BJ (cell line): Measurements from ENCODE around the gene NECTIN1. TPM values are rescaled to one million over a fixed set of nuclear protein-coding genes. Genes with fewer than 3 reads are reported as not detected.
"Not testable (repeated sequence)": the region's sequence is repeated elsewhere in the genome, so short reads cannot be mapped to it uniquely, and the experiment has no call there.

Source experiments
- CTCF ChIA-PET: fragments of 350-600 bp; formaldehyde crosslinking; extraction: SDS; loops from one replicate; lab custom pipeline; 2021; ENCODE audit warnings: antibody characterized with exemption, inconsistent platforms; lab: Yijun Ruan, JAX
- POLR2A ChIA-PET: fragments of 300-600 bp; sonication (Branson Sonifier 250); formaldehyde crosslinking; extraction: SDS; loops from one replicate; lab custom pipeline; 2021; ENCODE audit warnings: antibody characterized with exemption; lab: Charles Lee
- DNase-seq: peaks from one replicate; pipeline ENCODE4 v3.0.0-alpha.2; 2011; ENCODE audit warnings: low read depth
- H3K27me3 ChIP-seq: 2 replicates; pipeline ENCODE4 v1.6.0; 2011; ENCODE audit warnings: low read length; ENCODE audit not compliant: control insufficient read depth, insufficient read depth
- H3K36me3 ChIP-seq: 2 replicates; pipeline ENCODE4 v1.5.1; 2011; ENCODE audit warnings: low read length; ENCODE audit not compliant: control insufficient read depth, insufficient read depth
- H3K4me3 ChIP-seq: 2 replicates; pipeline ENCODE4 v1.5.1; 2011; ENCODE audit warnings: low read depth, mild to moderate bottlenecking, control low read depth, low read length
- polyA plus RNA-seq: library from polyadenylated mRNA; depleted of rRNA; stranded (reverse); fragments of >200 nt; gene quantifications from 2 replicates; pipeline ENCODE4 v1.2.3, GENCODE V29; 2011
- TF ChIP-seq, protein P1 (sequence below): IDR thresholded peaks from 2 replicates; pipeline ENCODE4 v1.5.1; 2011; ENCODE audit warnings: low read depth, mild to moderate bottlenecking, control low read depth, inconsistent platforms, low read length, moderate library complexity; ENCODE audit not compliant: insufficient read depth

Gene NECTIN1
- polyA plus RNA-seq, 1 experiment = 3.0 TPM

DNA sequence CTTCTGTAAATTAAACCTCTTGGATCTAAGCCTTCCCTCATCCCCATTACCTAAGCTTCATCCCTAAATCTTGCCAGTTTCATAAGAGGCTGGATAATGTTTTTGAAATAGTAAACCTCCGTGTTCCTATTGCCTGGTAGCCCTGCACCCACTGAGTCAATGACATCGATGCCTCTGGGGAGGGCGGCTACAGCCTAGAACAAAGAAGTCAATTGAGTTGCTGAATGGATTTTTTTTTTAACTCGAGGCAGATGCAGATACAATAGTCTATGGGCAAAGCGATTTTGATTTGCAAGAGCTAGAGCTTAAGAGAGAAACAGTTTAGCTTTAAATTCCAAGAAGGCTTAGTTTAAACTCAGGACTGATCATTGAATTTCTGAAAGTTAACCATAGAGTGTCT, 121.3 kb downstream of the NECTIN1 start:
- no peak overlapping the region for H3K4me3 ChIP-seq
- CTCF ChIA-PET = interaction anchor here (0.6 to 1.8 kb wide), 3 partner anchors 16 to 1498 kb away, joined by 3 to 6 read pairs (median 5); no protein-coding TSS in a partner anchor
- no peak for DNase-seq

GRCh38 chr11:119605137-119605665, 123.8 kb downstream of the NECTIN1 start:
- TF ChIP-seq, protein P1, sequence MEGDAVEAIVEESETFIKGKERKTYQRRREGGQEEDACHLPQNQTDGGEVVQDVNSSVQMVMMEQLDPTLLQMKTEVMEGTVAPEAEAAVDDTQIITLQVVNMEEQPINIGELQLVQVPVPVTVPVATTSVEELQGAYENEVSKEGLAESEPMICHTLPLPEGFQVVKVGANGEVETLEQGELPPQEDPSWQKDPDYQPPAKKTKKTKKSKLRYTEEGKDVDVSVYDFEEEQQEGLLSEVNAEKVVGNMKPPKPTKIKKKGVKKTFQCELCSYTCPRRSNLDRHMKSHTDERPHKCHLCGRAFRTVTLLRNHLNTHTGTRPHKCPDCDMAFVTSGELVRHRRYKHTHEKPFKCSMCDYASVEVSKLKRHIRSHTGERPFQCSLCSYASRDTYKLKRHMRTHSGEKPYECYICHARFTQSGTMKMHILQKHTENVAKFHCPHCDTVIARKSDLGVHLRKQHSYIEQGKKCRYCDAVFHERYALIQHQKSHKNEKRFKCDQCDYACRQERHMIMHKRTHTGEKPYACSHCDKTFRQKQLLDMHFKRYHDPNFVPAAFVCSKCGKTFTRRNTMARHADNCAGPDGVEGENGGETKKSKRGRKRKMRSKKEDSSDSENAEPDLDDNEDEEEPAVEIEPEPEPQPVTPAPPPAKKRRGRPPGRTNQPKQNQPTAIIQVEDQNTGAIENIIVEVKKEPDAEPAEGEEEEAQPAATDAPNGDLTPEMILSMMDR = no peak
- H3K36me3 ChIP-seq = no peaks in the 10 kb centered on the region
- ChIA-PET CTCF (interaction anchor here (0.7 kb wide), 1 partner anchor 125 kb away, joined by 3 read pairs; no protein-coding TSS in a partner anchor), POLR2A (no interaction called here)
- DNase-seq = no peak
- peaks cover 16% of the 10 kb centered on the region for H3K27me3 ChIP-seq
- no peak overlapping the region for H3K4me3 ChIP-seq

More for the DNA sequence above, 121.3 kb downstream of the NECTIN1 start:
- TF ChIP-seq, protein P1 = no peak
- H3K27me3 ChIP-seq = peaks cover 18% of the 10 kb centered on the region
- POLR2A ChIA-PET = no interaction called here
- no peaks in the 10 kb centered on the region for H3K36me3 ChIP-seq

DNA sequence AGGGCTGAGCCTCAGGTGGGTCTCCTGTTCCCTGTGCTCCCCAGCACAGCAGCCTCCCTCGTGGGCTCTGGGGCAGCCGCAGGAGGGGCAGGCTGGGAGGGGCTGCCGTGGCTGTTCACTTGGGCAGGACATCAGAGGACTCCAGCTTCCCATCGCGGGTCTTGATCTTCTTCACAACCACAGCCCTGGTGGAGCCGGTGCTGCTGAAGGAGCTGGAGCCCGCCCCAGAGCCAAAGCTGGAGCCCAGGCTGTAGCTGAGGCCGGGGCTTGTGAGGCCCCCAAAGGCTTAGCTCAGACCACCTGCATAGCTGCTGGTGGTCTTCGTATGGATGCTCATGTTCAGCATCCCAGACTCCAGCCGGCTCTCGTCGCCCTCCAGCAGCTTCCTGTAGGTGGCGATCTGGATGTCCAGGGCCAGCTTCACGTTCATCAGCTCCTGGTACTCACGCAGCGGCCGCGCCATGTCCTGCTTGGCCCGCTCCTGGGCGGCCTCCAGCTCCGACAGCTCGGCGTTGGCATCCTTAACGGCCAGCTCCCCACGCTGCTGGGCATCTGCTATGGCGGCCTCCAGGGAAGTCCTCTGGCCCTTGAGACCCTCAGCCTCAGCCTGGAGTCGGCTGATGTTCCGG, 126.1 kb downstream of the NECTIN1 start:
- Histone ChIP-seq H3K4me3 (no peak overlapping the region), H3K36me3 (no peaks in the 10 kb centered on the region), H3K27me3 (peaks cover 8% of the 10 kb centered on the region; the same call in 1 of the 2 replicates)
- no peak for DNase-seq
- ChIA-PET CTCF (interaction anchor here (1.0 to 1.6 kb wide), 2 partner anchors 12 to 69 kb away, joined by 5 to 6 read pairs; no protein-coding TSS in a partner anchor), POLR2A (no interaction called here)
- TF ChIP-seq, protein P1 = no peak

DNA sequence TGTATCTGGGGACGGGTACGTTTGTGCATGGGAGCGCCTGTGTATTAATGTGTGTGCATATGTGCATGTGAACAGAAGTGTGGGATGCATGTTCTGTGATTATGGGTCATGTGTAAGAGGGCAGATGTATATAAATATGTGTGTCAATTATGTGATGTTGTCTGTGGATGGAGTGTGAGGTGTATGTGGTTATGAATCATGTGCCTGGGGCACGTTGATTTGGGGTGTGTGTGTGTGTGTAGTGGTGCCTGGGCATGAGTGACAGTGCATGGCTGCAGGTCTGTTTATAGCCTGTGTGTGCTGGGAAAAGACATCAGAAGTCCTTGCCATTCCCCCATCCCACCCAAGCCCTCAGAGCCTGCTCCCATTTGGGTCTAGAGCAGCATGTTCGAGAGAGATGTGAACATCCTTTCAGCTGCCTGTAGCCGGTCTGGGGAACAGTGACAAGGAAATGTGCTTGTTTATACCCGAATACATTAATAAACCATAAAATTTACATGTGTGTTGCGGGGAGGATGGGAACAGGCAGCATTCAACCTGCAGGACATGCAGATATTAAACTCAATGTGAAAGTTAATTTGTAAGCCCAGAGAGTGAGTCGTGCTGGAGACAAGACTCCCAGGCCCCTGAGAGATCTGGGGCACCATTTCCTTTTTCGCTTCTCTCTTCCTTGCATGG, 129.0 kb downstream of the NECTIN1 start:
- Histone ChIP-seq H3K27me3 (peaks cover under 1% of the 10 kb centered on the region; the same call in 1 of the 2 replicates), H3K4me3 (no peak overlapping the region), H3K36me3 (no peaks in the 10 kb centered on the region)
- ChIA-PET POLR2A (no interaction called here), CTCF (interaction anchor here (1.0 kb wide), 1 partner anchor 14 kb away, joined by 4 read pairs; no protein-coding TSS in a partner anchor)
- DNase-seq = no peak
- TF ChIP-seq, protein P1 = no peak

GRCh38 chr11:119595941-119596340, 133.1 kb downstream of the NECTIN1 start:
- DNase-seq, H3K36me3 ChIP-seq, CTCF ChIA-PET, H3K4me3 ChIP-seq, H3K27me3 ChIP-seq: not testable (repeated sequence)
- POLR2A ChIA-PET = interaction anchor here (0.6 kb wide), 1 partner anchor 69 kb away, joined by 5 read pairs; no protein-coding TSS in a partner anchor
